Mucosa of stomach (tissue), 1 donor: ENCODE results near the gene ATRNL1.

Source experiments
- H3K27me3 ChIP-seq: one replicate; pipeline ENCODE4 v1.7.0; 2013; ENCODE audit warnings: mild to moderate bottlenecking, low read length; ENCODE audit not compliant: control insufficient read depth, insufficient read depth
- H3K36me3 ChIP-seq: one replicate; pipeline ENCODE4 v1.7.0; 2013; ENCODE audit warnings: low read length; ENCODE audit not compliant: control insufficient read depth, insufficient read depth
- H3K4me1 ChIP-seq: one replicate; pipeline ENCODE4 v1.7.0; 2013; ENCODE audit warnings: mild to moderate bottlenecking, low read length; ENCODE audit not compliant: control insufficient read depth, insufficient read depth
- H3K4me3 ChIP-seq: one replicate; pipeline ENCODE4 v1.7.0; 2013; ENCODE audit warnings: low read length
- H3K9ac ChIP-seq: one replicate; pipeline ENCODE4 v1.7.0; 2013; ENCODE audit warnings: mild to moderate bottlenecking, low read length, moderate library complexity
- H3K9me3 ChIP-seq: one replicate; pipeline ENCODE4 v1.7.0; 2013; ENCODE audit warnings: mild to moderate bottlenecking, low read length, moderate library complexity; ENCODE audit not compliant: control insufficient read depth
- donor health status: Pancreatic carcinoma.

ATRNL1 gene

GRCh38 chr10:115909037-115909436, 815.9 kb downstream of the ATRNL1 start:
- H3K4me1 ChIP-seq = no peaks in the 10 kb centered on the region
- no peaks in the 10 kb centered on the region for H3K27me3 ChIP-seq
- no peak overlapping the region for H3K9ac ChIP-seq
- no peak overlapping the region for H3K4me3 ChIP-seq
- H3K36me3 ChIP-seq = no peaks in the 10 kb centered on the region
- no peaks in the 10 kb centered on the region for H3K9me3 ChIP-seq

- Histone ChIP-seq H3K4me3 (no peak overlapping the region), H3K27me3 (no peaks in the 10 kb centered on the region), H3K4me1 (no peaks in the 10 kb centered on the region), H3K9me3 (no peaks in the 10 kb centered on the region), H3K36me3 (no peaks in the 10 kb centered on the region), H3K9ac (no peak overlapping the region)
These were observed 817.0 kb downstream of the ATRNL1 start for GRCh38 chr10:115909962-115910731.

- H3K4me3 ChIP-seq = no peak overlapping the region
- H3K27me3 ChIP-seq = no peaks in the 10 kb centered on the region
- no peaks in the 10 kb centered on the region for H3K9me3 ChIP-seq
- no peaks in the 10 kb centered on the region for H3K4me1 ChIP-seq
- H3K9ac ChIP-seq = no peak overlapping the region
- no peaks in the 10 kb centered on the region for H3K36me3 ChIP-seq
These were observed 821.3 kb downstream of the ATRNL1 start for GRCh38 chr10:115914475-115914874.

DNA sequence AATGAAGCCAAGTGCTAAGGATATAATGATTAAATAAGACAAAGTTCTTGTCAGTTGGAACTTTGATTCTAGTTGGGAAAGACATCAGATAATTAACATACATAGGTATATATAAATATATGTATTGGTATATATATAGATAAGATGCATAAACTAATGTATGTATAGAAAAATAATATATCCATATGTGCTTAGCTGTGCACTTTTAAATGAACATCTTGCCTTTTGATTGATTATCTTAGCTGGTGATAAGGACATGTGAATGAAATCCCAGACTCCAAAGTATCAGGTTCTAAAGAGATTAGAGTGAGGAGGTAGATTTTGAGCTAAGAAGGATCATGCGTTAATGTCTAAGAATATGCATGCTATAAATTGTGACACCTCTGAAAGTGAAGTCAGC, 822.3 kb downstream of the ATRNL1 start:
- no peaks in the 10 kb centered on the region for H3K9me3 ChIP-seq
- H3K36me3 ChIP-seq = no peaks in the 10 kb centered on the region
- no peaks in the 10 kb centered on the region for H3K4me1 ChIP-seq
- no peak overlapping the region for H3K9ac ChIP-seq
- H3K27me3 ChIP-seq = no peaks in the 10 kb centered on the region
- no peak overlapping the region for H3K4me3 ChIP-seq

DNA sequence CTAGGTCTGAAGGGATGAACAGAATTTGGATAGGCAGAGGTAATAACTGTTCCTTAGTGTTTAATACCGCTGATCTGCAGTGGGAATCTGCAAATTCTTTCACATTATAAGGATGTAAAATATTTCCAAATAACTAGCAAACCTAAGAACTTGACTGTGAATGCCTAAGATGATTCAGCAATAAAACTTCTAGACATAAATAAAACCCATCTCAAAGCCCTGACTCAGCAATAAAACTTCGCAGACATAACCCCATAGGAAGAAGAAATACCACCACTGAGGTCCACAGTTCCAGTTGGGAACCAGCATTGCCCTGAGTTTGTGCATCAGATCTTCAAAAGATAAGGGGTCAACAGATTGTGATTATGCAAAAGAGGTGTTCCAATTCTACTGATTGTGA, 825.6 kb downstream of the ATRNL1 start:
- H3K4me3 ChIP-seq = no peak overlapping the region
- H3K9ac ChIP-seq = no peak overlapping the region
- H3K9me3 ChIP-seq = no peaks in the 10 kb centered on the region
- no peaks in the 10 kb centered on the region for H3K27me3 ChIP-seq
- H3K36me3 ChIP-seq = no peaks in the 10 kb centered on the region
- no peaks in the 10 kb centered on the region for H3K4me1 ChIP-seq

- Histone ChIP-seq H3K9me3 (no peaks in the 10 kb centered on the region), H3K9ac (no peak overlapping the region), H3K4me1 (no peaks in the 10 kb centered on the region), H3K36me3 (no peaks in the 10 kb centered on the region), H3K4me3 (no peak overlapping the region), H3K27me3 (no peaks in the 10 kb centered on the region)
These were observed 828.6 kb downstream of the ATRNL1 start for GRCh38 chr10:115921795-115922194.

DNA sequence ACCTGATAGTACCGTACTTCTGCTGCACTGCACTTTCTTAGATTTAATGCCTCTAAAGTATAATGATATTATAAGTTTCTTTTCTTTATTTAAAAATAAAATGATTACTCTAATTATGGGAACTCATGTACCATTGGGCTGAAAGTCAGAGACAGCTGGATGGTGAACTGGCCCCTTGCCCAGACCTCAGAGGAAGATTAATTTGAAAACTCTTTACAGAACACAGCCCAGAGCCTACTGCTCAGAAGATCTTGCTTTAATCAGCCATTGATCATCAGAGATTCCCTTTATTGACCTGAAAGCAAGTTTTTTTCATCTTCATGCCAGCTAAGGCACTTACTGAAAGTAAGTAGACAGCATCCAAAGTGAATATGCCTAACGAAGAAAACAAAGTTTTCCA, 838.1 kb downstream of the ATRNL1 start:
- H3K9ac ChIP-seq = no peak overlapping the region
- no peak overlapping the region for H3K4me3 ChIP-seq
- H3K36me3 ChIP-seq = no peaks in the 10 kb centered on the region
- H3K4me1 ChIP-seq = no peaks in the 10 kb centered on the region
- no peaks in the 10 kb centered on the region for H3K9me3 ChIP-seq
- H3K27me3 ChIP-seq = no peaks in the 10 kb centered on the region

DNA sequence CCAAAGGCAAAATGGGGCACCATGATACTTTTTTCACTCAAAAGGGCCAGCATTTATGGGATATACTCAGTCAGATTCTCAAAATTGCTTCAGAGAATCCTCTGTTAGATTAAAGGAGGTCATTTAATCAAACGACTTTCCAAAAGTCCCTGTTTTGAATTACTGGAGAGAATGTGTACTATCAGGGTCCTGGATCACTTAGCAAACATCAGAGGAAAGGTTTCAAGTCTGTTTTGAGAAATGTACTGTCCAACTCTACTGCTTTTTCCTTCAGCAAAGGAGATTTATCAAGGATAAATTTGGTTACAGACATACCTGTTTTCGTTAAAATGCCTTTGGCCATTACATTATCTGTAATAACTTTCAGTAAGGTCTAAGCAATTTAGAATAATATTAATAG, 838.9 kb downstream of the ATRNL1 start:
- no peak overlapping the region for H3K9ac ChIP-seq
- H3K4me3 ChIP-seq = no peak overlapping the region
- no peaks in the 10 kb centered on the region for H3K36me3 ChIP-seq
- no peaks in the 10 kb centered on the region for H3K9me3 ChIP-seq
- no peaks in the 10 kb centered on the region for H3K4me1 ChIP-seq
- H3K27me3 ChIP-seq = no peaks in the 10 kb centered on the region

DNA sequence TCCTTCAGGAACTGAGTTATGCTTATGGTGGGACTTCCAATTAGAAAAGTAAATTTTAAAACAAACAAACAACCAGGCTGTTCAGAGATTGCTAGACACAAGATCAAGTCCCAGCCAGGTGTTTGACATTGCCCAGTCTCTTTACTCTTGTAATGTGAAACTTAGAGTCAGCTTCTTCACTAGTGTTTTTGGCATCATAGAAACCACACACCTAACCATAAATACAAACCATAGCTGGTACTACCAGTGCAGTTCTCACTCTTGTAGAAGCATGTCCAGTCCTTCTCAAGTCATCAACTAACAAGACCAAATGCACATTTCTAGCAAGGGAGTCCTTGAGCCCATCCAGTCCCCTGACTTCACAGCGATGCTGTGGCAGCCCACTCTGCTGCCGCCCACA, 839.9 kb downstream of the ATRNL1 start:
- no peak overlapping the region for H3K9ac ChIP-seq

DNA sequence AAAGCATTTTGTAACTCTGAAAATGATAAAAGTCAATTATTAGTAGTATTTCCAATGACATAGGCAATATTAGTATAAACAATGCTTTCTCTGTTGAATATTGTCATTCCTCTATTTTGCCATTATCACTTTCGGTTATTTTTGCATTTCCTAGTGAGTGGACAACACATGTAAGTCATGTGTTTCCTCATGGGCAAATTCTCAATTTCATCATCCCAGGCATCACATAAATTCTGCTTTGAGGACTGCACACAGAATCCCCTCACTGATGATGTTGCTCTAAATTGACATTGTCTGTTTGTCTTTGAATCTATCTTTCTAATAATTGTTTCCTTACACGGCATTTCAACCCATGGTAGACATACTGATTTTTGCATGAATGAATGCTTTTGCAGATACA, 842.6 kb downstream of the ATRNL1 start:
- Histone ChIP-seq H3K27me3 (no peaks in the 10 kb centered on the region), H3K4me1 (no peaks in the 10 kb centered on the region), H3K4me3 (no peak overlapping the region), H3K9me3 (no peaks in the 10 kb centered on the region), H3K9ac (no peak overlapping the region), H3K36me3 (no peaks in the 10 kb centered on the region)

More for the DNA sequence above, 839.9 kb downstream of the ATRNL1 start:
- Histone ChIP-seq H3K4me3 (no peak overlapping the region), H3K36me3 (no peaks in the 10 kb centered on the region), H3K9me3 (no peaks in the 10 kb centered on the region), H3K4me1 (no peaks in the 10 kb centered on the region), H3K27me3 (no peaks in the 10 kb centered on the region)

DNA sequence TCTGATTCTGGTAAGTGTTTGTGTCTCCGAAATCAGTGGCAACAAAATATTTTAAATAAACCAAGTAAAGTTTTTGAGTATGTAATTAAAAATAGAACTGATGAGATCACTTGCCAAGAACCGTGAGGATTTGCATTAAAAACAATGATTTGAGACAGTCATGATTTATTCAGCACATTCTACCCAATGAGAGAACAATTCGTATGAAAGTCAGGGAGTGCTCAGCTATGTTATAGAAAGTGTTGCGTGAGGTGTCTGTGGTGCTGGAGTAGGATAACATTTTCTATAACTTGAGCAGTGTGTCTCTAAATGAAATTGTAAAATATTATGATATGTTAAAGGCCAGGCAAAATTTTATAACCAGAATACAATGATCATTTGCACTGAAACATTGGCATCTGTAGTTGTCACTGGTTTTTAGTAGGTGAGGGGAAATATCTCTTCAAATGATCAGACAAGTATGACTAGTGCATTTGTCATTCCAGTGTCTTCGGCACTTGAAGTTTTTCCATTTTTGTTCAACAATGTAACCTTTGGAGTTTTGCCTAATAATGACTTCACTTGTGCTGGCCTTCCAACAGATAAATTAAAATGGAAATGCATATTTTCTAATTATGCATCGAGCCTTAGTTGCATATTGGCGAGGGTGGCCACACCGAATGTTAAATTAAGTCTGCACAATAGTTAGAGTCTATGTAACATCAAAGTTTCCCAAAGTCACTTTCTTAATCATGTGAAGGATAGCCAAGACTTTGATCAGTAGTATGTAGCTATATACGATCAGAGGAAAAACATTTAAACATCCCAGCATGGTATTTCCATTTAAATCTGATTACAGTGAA, 844.0 kb downstream of the ATRNL1 start:
- H3K36me3 ChIP-seq = no peaks in the 10 kb centered on the region
- H3K9me3 ChIP-seq = no peaks in the 10 kb centered on the region
- H3K4me3 ChIP-seq = no peak overlapping the region
- no peaks in the 10 kb centered on the region for H3K27me3 ChIP-seq
- no peaks in the 10 kb centered on the region for H3K4me1 ChIP-seq
- no peak overlapping the region for H3K9ac ChIP-seq

DNA sequence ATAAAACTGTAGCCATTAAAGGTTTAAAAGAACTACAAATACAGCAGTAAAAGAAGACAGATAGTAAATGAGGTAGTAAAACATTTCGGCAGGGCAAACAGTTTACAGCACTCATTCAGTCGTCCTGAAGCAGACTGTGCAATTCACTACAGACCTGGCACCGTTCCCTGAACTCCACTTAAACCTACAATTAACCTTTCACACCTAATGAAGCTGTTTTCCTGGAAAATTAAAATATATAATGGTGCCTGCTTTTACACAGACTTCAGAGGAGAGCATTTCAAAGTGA, 844.5 kb downstream of the ATRNL1 start:
- Histone ChIP-seq H3K36me3 (no peaks in the 10 kb centered on the region), H3K9me3 (no peaks in the 10 kb centered on the region), H3K9ac (no peak overlapping the region), H3K4me3 (no peak overlapping the region), H3K4me1 (no peaks in the 10 kb centered on the region), H3K27me3 (no peaks in the 10 kb centered on the region)
